Measurements from ENCODE around the gene WDFY4. TPM values are rescaled to one million over a fixed set of nuclear protein-coding genes. Genes with fewer than 3 reads are reported as not detected.

WDFY4 gene
- total and polyA plus RNA-seq, 9 of the 15 experiments (the other 6 are each of a cell fraction or from before 2014, with no cell fraction given), result 0.01 to 0.02 (median 0.01) TPM; not detected in 6

- Histone ChIP-seq H3K4me2 (ENCODE audit: insufficient read depth, low read length) (no peak overlapping the region), H3K79me2 (ENCODE audit: control insufficient read depth, insufficient read depth, low read length) (no peaks in the 10 kb centered on the region), H3K27ac (ENCODE audit: extremely low read depth, low read depth, low read length) (no peak overlapping the region), H3K4me1 (replicated peaks in 1 of 2; ENCODE audit: control insufficient read depth in 2 of 2, insufficient read depth in 2 of 2, low read length in 2 of 2) (0 out of 5 replicates have a peak, but pooled peaks cover 0 to 2% of the 10 kb centered on the region in 2 experiments), H3K9me3 (replicated peaks; ENCODE audit: control insufficient read depth, insufficient read depth, low read depth, low read length) (no peaks in the 10 kb centered on the region), H3K9me1 (ENCODE audit: control insufficient read depth, insufficient read depth, low read length) (no peaks in the 10 kb centered on the region), H4K20me1 (replicated peaks; ENCODE audit: control insufficient read depth, insufficient read depth, low read length) (no peaks in the 10 kb centered on the region), H3K36me3 (ENCODE audit: control insufficient read depth, insufficient read depth, low read length) (no peaks in the 10 kb centered on the region), H2AFZ (ENCODE audit: low read depth, low read length) (no peak overlapping the region), H3K27me3 (ENCODE audit: control insufficient read depth in 2 of 2, insufficient read depth in 2 of 2, low read length in 2 of 2) (peaks cover 5 to 33% of the 10 kb centered on the region in 2 experiments), H3K4me3 (no peak overlapping the region), H3K9ac (ENCODE audit: insufficient read depth in 1 of 2, low read depth in 2 of 2, low read length in 2 of 2) (no peak overlapping the region)
- WGBS (ENCODE audit: insufficient coverage, low coverage, missing lambda C conversion rate), result 0% methylated on average over 12 of the region's 12 CpGs
- ATAC-seq (no peak), DNase-seq (ENCODE audit: extremely low read depth in 1 of 4, low spot score in 3 of 4) (no peak), FAIRE-seq (no peak)
- ChIA-PET POLR2A (interaction anchor here (0.6 to 1.2 kb wide), 3 partner anchors 9 to 277 kb away, joined by 3 read pairs; no protein-coding TSS in a partner anchor), CTCF (ENCODE audit: low intra/inter-chr PET ratio) (no interaction called here)
- intact Hi-C loops (cut with micrococcal nuclease) (no loop called here), in situ Hi-C loops (cut with MboI) (no loop called here)
- BruUV-seq (replicated peaks), result no TSS peak
- TF ChIP-seq, protein P1, sequence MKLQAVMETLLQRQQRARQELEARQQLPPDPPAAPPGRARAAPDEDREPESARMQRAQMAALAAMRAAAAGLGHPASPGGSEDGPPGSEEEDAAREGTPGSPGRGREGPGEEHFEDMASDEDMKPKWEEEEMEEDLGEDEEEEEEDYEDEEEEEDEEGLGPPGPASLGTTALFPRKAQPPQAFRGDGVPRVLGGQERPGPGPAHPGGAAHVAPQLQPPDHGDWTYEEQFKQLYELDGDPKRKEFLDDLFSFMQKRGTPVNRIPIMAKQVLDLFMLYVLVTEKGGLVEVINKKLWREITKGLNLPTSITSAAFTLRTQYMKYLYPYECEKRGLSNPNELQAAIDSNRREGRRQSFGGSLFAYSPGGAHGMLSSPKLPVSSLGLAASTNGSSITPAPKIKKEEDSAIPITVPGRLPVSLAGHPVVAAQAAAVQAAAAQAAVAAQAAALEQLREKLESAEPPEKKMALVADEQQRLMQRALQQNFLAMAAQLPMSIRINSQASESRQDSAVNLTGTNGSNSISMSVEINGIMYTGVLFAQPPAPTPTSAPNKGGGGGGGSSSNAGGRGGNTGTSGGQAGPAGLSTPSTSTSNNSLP (IDR thresholded peaks at IDR 0.05; ENCODE audit: borderline replicate concordance, low read depth, low read length), result no peak
- no peak for TF ChIP-seq ZNF431 (CRISPR knock-in tag; IDR thresholded peaks at IDR 0.05)
- TF ChIP-seq ETV5 (CRISPR knock-in tag; IDR thresholded peaks at IDR 0.05; ENCODE audit: low read depth), result no peak
- no peak for TF ChIP-seq SOX6 (IDR thresholded peaks at IDR 0.05)
- no peak for TF ChIP-seq ZFPM2 (CRISPR knock-in tag; IDR thresholded peaks at IDR 0.05)
- TF ChIP-seq DPF2 (IDR thresholded peaks at IDR 0.05), result no peak
- TF ChIP-seq U2AF1 (optimal IDR thresholded peaks at IDR 0.05; ENCODE audit: low read depth, low read length), result no peak
- TF ChIP-seq BRD9 (IDR thresholded peaks at IDR 0.05; ENCODE audit: low read depth, partially characterized antibody), result no peak
- no peak for TF ChIP-seq ZNF282 (CRISPR knock-in tag; IDR thresholded peaks at IDR 0.05)
- TF ChIP-seq DIDO1 (tag; IDR thresholded peaks at IDR 0.05; ENCODE audit: low read depth), result no peak
- TF ChIP-seq PATZ1 (CRISPR knock-in tag; IDR thresholded peaks at IDR 0.05; ENCODE audit: borderline replicate concordance), result no peak
- TF ChIP-seq HSF4 (CRISPR knock-in tag; IDR thresholded peaks at IDR 0.05; ENCODE audit: borderline replicate concordance), result no peak
- no peak for TF ChIP-seq ZNF277 (CRISPR knock-in tag; IDR thresholded peaks at IDR 0.05; ENCODE audit: borderline replicate concordance)
- no peak for TF ChIP-seq CCNT2 (IDR thresholded peaks at IDR 0.05; ENCODE audit: borderline replicate concordance, extremely low read depth, insufficient read length, low read depth, low read length)
- no peak for TF ChIP-seq ATF6 (CRISPR knock-in tag; IDR thresholded peaks at IDR 0.05)
Measured at GRCh38 chr10:48648172-48648942, 36.3 kb upstream of the WDFY4 start.
